GM18951 (cell line): ENCODE measurements around the gene FBLN1.

ENCODE experiments used
- POLR2A ChIP-seq: IDR thresholded peaks from 4 replicates; pipeline ENCODE4 v1.6.1; 2011; ENCODE audit warnings: mild to moderate bottlenecking; ENCODE audit not compliant: insufficient read length, insufficient read depth; ENCODE audit errors: extremely low read depth
- in situ Hi-C: fragments of 300-500 bp; cut with MboI; formaldehyde crosslinking; loops from one replicate; pipeline ENCODE4 v1.12.0; 2022; ENCODE audit warnings: low sequenced_read_pairs, mixed read lengths, inconsistent platforms; ENCODE audit not compliant: unreplicated experiment

FBLN1 gene

GRCh38 chr22:45630436-45630835 lies 127.8 kb downstream of the FBLN1 start:
- in situ Hi-C loops = no loop called here
- no peak for TF ChIP-seq POLR2A

DNA sequence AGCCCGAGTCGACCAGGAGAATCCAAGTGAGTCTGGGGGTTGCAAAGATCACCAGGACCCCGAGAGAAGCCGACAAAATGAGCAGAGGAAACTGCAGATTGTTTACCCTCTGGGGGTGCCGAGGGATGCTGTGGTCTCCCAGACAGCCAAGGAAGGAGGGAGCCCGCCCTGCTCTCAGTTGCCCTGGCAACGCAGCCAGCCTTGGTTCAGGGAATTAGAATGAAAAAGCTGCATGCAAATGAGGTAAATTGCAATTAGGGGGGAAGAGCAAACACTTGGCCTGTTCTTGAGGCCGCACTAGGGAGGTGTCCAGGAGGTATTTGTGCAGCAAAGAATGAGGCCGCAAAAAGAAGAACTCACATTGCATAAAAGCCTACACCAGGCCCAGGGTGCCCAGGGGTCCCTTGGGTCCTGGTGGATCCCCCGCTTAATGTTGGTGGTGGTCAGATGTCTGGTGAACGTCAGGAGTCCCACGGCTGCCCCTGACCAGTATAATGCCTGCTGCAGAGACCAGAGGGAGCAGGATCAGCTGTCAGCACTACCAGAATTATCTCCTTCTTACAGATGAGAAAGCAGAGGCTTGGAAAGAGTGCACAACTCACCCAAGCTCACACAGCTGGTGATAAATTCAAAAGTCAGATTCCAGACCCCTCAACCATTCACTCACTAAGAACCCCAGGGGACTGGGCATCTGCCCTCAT lies 128.6 kb downstream of the FBLN1 start:
- in situ Hi-C loops = no loop called here
- no peak for TF ChIP-seq POLR2A

- TF ChIP-seq POLR2A = no peak
- in situ Hi-C loops = no loop called here
These were observed 129.2 kb downstream of the FBLN1 start for GRCh38 chr22:45631841-45632238.

- in situ Hi-C loops = no loop called here
- TF ChIP-seq POLR2A = no peak
These were observed 130.3 kb downstream of the FBLN1 start for GRCh38 chr22:45632791-45633515.

GRCh38 chr22:45636683-45637082 lies 134.0 kb downstream of the FBLN1 start:
- in situ Hi-C loops = no loop called here
- no peak for TF ChIP-seq POLR2A

- in situ Hi-C loops = no loop called here
- no peak for TF ChIP-seq POLR2A
These were observed 135.5 kb downstream of the FBLN1 start for GRCh38 chr22:45638197-45638596.

DNA sequence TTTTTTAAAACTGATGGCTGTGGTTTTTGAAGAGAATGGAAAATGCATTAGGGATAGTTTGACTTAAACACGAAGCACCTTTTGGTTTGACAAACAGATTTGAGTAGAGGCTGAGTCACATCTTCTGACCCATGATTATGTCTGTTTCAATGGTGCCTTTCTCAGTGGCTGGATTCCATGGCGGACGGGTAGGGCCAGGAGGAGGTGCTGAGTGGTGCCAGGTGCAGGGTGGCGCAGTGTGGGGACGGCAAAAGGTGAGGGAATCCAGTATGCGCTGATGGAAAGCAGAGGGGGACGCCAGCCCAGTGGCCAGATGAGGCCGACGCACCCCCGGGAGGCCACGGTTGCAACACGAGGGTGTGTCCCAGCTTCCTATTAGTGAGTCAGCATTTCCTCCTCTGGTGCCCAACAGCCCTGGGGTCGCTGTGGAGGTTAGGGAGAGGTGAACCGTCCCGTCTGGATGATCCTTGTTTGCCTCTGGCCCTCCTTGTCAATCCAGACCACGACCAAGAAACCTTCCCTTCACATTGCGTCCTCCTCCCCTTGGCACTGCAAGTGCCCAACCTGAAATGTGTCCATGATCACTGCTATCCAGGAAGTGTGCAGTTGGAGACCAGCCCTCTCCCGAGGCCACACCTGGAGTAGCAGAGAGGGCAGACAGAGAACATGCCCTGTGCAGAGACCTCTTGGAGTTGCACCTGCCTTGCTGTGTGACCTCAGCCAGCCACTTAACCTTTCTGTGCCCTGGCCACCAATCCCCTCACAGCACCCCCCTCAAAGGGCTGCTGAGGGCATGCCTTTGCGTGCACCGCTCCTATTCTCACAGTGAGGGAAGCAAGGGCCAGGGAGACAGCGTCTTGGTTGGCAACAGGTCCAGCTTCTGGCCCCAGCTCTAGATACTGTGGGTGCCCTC lies 136.4 kb downstream of the FBLN1 start:
- no peak for TF ChIP-seq POLR2A
- in situ Hi-C loops = no loop called here

GRCh38 chr22:45639747-45640102 lies 137.0 kb downstream of the FBLN1 start:
- in situ Hi-C loops = loop anchor here (10.0 kb wide), 1 partner anchor 345 kb away; no protein-coding TSS in a partner anchor
- TF ChIP-seq POLR2A = no peak

DNA sequence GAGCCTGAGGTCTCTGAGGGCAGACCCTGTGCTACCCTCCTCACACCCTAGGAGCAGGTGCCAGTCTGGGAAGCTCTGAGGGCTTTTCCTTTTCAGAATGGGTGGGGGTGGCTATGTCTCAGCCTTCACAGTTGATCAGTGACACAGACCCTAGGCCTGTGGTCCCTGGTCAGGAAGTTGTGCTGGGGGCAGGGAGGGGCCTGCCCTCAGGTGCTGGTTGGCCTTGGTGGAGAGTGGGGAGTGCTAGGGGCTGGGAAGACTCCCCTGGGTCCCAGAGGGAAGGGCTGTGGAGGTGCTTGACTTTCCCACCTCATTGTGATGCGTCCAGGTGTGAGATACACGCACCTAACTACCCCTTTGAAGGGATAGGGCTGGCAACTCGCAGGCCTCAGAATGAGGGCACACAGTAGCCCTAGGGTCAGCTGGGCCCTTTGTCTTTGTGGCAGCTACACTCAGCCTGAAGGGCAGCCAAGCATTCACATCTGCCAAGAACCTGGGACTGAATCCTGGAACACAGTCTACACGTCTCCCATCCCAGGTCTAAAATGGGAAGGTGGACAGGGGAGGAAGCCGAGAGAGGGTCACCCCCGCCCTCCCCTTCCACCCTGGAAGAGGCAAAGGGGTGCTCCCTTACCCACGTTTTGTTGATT lies 137.7 kb downstream of the FBLN1 start:
- no peak for TF ChIP-seq POLR2A
- in situ Hi-C loops = loop anchor here (10.0 kb wide), 1 partner anchor 344 kb away; no protein-coding TSS in a partner anchor

GRCh38 chr22:45640941-45641621 lies 138.4 kb downstream of the FBLN1 start:
- in situ Hi-C loops = loop anchor here (10.0 kb wide), 1 partner anchor 344 kb away; no protein-coding TSS in a partner anchor
- TF ChIP-seq POLR2A = no peak

- in situ Hi-C loops = loop anchor here (10.0 kb wide), 1 partner anchor 342 kb away; no protein-coding TSS in a partner anchor
- TF ChIP-seq POLR2A = no peak
These were observed 140.3 kb downstream of the FBLN1 start for GRCh38 chr22:45642986-45643385.

DNA sequence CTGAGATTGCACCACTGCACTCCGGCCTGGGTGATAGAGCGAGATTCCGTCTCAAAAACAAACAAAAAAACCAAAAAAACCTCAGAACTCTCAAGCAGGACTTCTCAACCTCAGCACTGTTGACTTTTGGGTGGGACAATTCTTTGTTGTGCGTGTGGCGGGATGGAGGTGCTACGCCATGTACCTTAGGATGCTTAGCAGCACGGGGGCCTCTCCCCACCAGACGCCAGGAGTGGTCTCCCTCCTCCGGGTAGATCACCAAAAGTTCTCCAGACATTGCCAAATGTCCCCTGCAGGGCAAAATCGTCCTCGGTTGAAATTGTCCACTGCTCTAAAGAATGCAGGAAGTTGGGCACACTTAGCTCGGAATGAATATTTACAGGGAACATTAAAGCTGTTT lies 142.0 kb downstream of the FBLN1 start:
- no peak for TF ChIP-seq POLR2A
- in situ Hi-C loops = loop anchor here (10.0 kb wide), 1 partner anchor 340 kb away; no protein-coding TSS in a partner anchor
